ENCODE results near the gene NGEF. TPM values are rescaled to one million over a fixed set of nuclear protein-coding genes. Genes with fewer than 3 reads are reported as not detected.

NGEF gene
- total RNA-seq, 4 donors from 2014 or later: 4.0 to 16.5 (median 6.2) TPM

- no peak for DNase-seq
- TF ChIP-seq POLR2A (IDR thresholded peaks at IDR 0.05) (no peak), CTCF (IDR thresholded peaks at IDR 0.05) (no peak)
- H3K4me3 ChIP-seq: no peak overlapping the region
- H3K4me1 ChIP-seq: peaks cover 0 to 4% (median 0%) of the 10 kb centered on the region in 3 donors
- intact Hi-C loops (cut with DNase I): no loop called here
- H3K27ac ChIP-seq: no peak overlapping the region
- H3K36me3 ChIP-seq: peaks cover 0 to 16% (median 0%) of the 10 kb centered on the region in 3 donors
- H3K27me3 ChIP-seq: no peaks in the 10 kb centered on the region
- no peaks in the 10 kb centered on the region for H3K9me3 ChIP-seq
- 94 to 100% methylated on average over 1 of the region's 1 CpG for WGBS, 2 donors
These were observed 147.9 kb downstream of the NGEF start for GRCh38 chr2:232865165-232865564.

GRCh38 chr2:232863996-232864395 lies 149.1 kb downstream of the NGEF start:
- H3K4me3 ChIP-seq: no peak overlapping the region
- H3K4me1 ChIP-seq: peaks cover 0 to 4% (median 0%) of the 10 kb centered on the region in 3 donors
- no peak overlapping the region for H3K27ac ChIP-seq
- 84 to 95% methylated on average over 2 of the region's 2 CpGs for WGBS, 2 donors
- intact Hi-C loops (cut with DNase I): no loop called here
- no peak for DNase-seq
- TF ChIP-seq POLR2A (IDR thresholded peaks at IDR 0.05) (no peak), CTCF (IDR thresholded peaks at IDR 0.05) (no peak)
- peaks cover 0 to 28% (median 0%) of the 10 kb centered on the region in 3 donors for H3K36me3 ChIP-seq
- no peaks in the 10 kb centered on the region for H3K27me3 ChIP-seq
- no peaks in the 10 kb centered on the region for H3K9me3 ChIP-seq

GRCh38 chr2:232861353-232861752 lies 151.7 kb downstream of the NGEF start:
- Histone ChIP-seq H3K9me3 (no peaks in the 10 kb centered on the region), H3K36me3 (peaks cover 11 to 54% (median 15%) of the 10 kb centered on the region in 3 donors), H3K4me3 (no peak overlapping the region), H3K4me1 (peaks cover 0 to 4% (median 0%) of the 10 kb centered on the region in 3 donors), H3K27ac (no peak overlapping the region), H3K27me3 (no peaks in the 10 kb centered on the region)
- no peak for DNase-seq
- intact Hi-C loops (cut with DNase I): no loop called here
- 90 to 100% methylated on average over 5 of the region's 5 CpGs for WGBS, 2 donors
- no peak for TF ChIP-seq POLR2A (IDR thresholded peaks at IDR 0.05)
- no peak for TF ChIP-seq CTCF (IDR thresholded peaks at IDR 0.05)

- Histone ChIP-seq H3K36me3 (peaks cover 12 to 61% (median 15%) of the 10 kb centered on the region in 3 donors), H3K27me3 (no peaks in the 10 kb centered on the region), H3K27ac (no peak overlapping the region), H3K4me3 (no peak overlapping the region), H3K4me1 (peaks cover 0 to 4% (median 0%) of the 10 kb centered on the region in 3 donors), H3K9me3 (no peaks in the 10 kb centered on the region)
- TF ChIP-seq POLR2A (IDR thresholded peaks at IDR 0.05) (no peak), CTCF (IDR thresholded peaks at IDR 0.05) (no peak)
- 81 to 86% methylated on average over 7 to 9 of the region's 9 CpGs for WGBS, 2 donors
- intact Hi-C loops (cut with DNase I): no loop called here
- no peak for DNase-seq
These were observed 152.3 kb downstream of the NGEF start for GRCh38 chr2:232860593-232861241.

GRCh38 chr2:232859385-232859916 lies 153.6 kb downstream of the NGEF start:
- Histone ChIP-seq H3K4me1 (peaks cover 0 to 4% (median 0%) of the 10 kb centered on the region in 3 donors), H3K27ac (no peak overlapping the region), H3K9me3 (no peaks in the 10 kb centered on the region), H3K4me3 (no peak overlapping the region), H3K27me3 (no peaks in the 10 kb centered on the region), H3K36me3 (peaks cover 15 to 73% (median 17%) of the 10 kb centered on the region in 3 donors)
- intact Hi-C loops (cut with DNase I): loop anchor here (10.0 kb wide), 1 partner anchor 385 kb away; no protein-coding TSS in a partner anchor
- DNase-seq: no peak
- TF ChIP-seq CTCF (IDR thresholded peaks at IDR 0.05) (no peak), POLR2A (IDR thresholded peaks at IDR 0.05) (no peak)
- WGBS, 2 donors: 62 to 92% methylated on average over 2 to 4 of the region's 4 CpGs
